ENCODE results near the gene PRR3.
A peak's percentile ranks its signal among the peaks of the same experiment; 100 is the strongest.

The PRR3 gene

GRCh38 chr6:30554404-30554803 lies 2.7 kb upstream of the PRR3 start:
- Histone ChIP-seq H3K36me3 (ENCODE audit: insufficient read depth, low read length) (peaks cover 67% of the 10 kb centered on the region), H3K9ac (ENCODE audit: low read depth, low read length) (no peak overlapping the region)

GRCh38 chr6:30554962-30555815 lies 1.9 kb upstream of the PRR3 start:
- Histone ChIP-seq H3K4me2 (ENCODE audit: insufficient read depth, low read length) (peak overlapping the region; percentile 95), H2AFZ (ENCODE audit: low read depth, low read length) (peak overlapping the region; percentile 66; the same call in 1 of the 2 replicates), H3K27me3 (ENCODE audit: insufficient read depth, low read length, poor library complexity) (no peaks in the 10 kb centered on the region), H3K4me1 (ENCODE audit: insufficient read depth, low read length) (peaks cover 31% of the 10 kb centered on the region), H3K9ac (ENCODE audit: low read depth, low read length) (peak overlapping the region; percentile 64), H4K20me1 (ENCODE audit: insufficient read depth, low read length) (peaks cover 13% of the 10 kb centered on the region; the same call in 1 of the 2 replicates), H3K27ac (ENCODE audit: low read length) (peak overlapping the region; percentile 80), H3K36me3 (ENCODE audit: insufficient read depth, low read length) (peaks cover 59% of the 10 kb centered on the region), H3K79me2 (ENCODE audit: insufficient read depth, low read length) (peaks cover 31% of the 10 kb centered on the region), H3K9me3 (ENCODE audit: insufficient read depth, low read length, severe bottlenecking) (no peaks in the 10 kb centered on the region), H3K4me3 (ENCODE audit: low read depth in 1 of 2, low read length in 2 of 2) (peak overlapping the region; percentile 26 to 62; a peak in 3 of 4 replicates)
- no peak for TF ChIP-seq EZH2 (IDR thresholded peaks at IDR 0.05; ENCODE audit: borderline replicate concordance, low read depth, low read length, severe bottlenecking)
- TF ChIP-seq, protein P1, sequence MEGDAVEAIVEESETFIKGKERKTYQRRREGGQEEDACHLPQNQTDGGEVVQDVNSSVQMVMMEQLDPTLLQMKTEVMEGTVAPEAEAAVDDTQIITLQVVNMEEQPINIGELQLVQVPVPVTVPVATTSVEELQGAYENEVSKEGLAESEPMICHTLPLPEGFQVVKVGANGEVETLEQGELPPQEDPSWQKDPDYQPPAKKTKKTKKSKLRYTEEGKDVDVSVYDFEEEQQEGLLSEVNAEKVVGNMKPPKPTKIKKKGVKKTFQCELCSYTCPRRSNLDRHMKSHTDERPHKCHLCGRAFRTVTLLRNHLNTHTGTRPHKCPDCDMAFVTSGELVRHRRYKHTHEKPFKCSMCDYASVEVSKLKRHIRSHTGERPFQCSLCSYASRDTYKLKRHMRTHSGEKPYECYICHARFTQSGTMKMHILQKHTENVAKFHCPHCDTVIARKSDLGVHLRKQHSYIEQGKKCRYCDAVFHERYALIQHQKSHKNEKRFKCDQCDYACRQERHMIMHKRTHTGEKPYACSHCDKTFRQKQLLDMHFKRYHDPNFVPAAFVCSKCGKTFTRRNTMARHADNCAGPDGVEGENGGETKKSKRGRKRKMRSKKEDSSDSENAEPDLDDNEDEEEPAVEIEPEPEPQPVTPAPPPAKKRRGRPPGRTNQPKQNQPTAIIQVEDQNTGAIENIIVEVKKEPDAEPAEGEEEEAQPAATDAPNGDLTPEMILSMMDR (IDR thresholded peaks at IDR 0.05; ENCODE audit: borderline replicate concordance, extremely low read depth, low read length, poor library complexity, severe bottlenecking) = no peak
- DNase-seq (no peak), ATAC-seq (ENCODE audit: insufficient read depth, low read depth) (no peak)

More at GRCh38 chr6:30554404-30554803, 2.7 kb upstream of the PRR3 start:
- Histone ChIP-seq H3K4me1 (ENCODE audit: insufficient read depth, low read length) (peaks cover 31% of the 10 kb centered on the region), H3K27me3 (ENCODE audit: insufficient read depth, low read length, poor library complexity) (no peaks in the 10 kb centered on the region), H3K4me2 (ENCODE audit: insufficient read depth, low read length) (no peak overlapping the region), H4K20me1 (ENCODE audit: insufficient read depth, low read length) (peaks cover 13% of the 10 kb centered on the region; the same call in 1 of the 2 replicates), H3K27ac (ENCODE audit: low read length) (no peak overlapping the region), H3K79me2 (ENCODE audit: insufficient read depth, low read length) (peaks cover 26% of the 10 kb centered on the region), H2AFZ (ENCODE audit: low read depth, low read length) (no peak overlapping the region), H3K4me3 (ENCODE audit: low read depth in 1 of 2, low read length in 2 of 2) (no peak overlapping the region), H3K9me3 (ENCODE audit: insufficient read depth, low read length, severe bottlenecking) (no peaks in the 10 kb centered on the region)
- ATAC-seq (ENCODE audit: insufficient read depth, low read depth) (no peak), DNase-seq (no peak)
- no peak for TF ChIP-seq EZH2 (IDR thresholded peaks at IDR 0.05; ENCODE audit: borderline replicate concordance, low read depth, low read length, severe bottlenecking)
- TF ChIP-seq, protein P1 (IDR thresholded peaks at IDR 0.05; ENCODE audit: borderline replicate concordance, extremely low read depth, low read length, poor library complexity, severe bottlenecking) = no peak

- no peaks in the 10 kb centered on the region for H3K9me3 ChIP-seq (ENCODE audit: insufficient read depth, low read length, severe bottlenecking)
- H4K20me1 ChIP-seq (ENCODE audit: insufficient read depth, low read length) = peaks cover 11% of the 10 kb centered on the region; the same call in 1 of the 2 replicates
- H3K36me3 ChIP-seq (ENCODE audit: insufficient read depth, low read length) = peaks cover 54% of the 10 kb centered on the region
- H3K27ac ChIP-seq (ENCODE audit: low read length) = peak overlapping the region; percentile 80
- no peak for ATAC-seq (ENCODE audit: insufficient read depth, low read depth)
- peak overlapping the region; percentile 66 for H2AFZ ChIP-seq (ENCODE audit: low read depth, low read length)
- no peak for DNase-seq
- peak overlapping the region; percentile 26 to 62 for H3K4me3 ChIP-seq (ENCODE audit: low read depth in 1 of 2, low read length in 2 of 2)
- peak overlapping the region; percentile 95 for H3K4me2 ChIP-seq (ENCODE audit: insufficient read depth, low read length)
- H3K79me2 ChIP-seq (ENCODE audit: insufficient read depth, low read length) = peaks cover 31% of the 10 kb centered on the region
- TF ChIP-seq, protein P1 (IDR thresholded peaks at IDR 0.05; ENCODE audit: borderline replicate concordance, extremely low read depth, low read length, poor library complexity, severe bottlenecking) = no peak
- TF ChIP-seq EZH2 (IDR thresholded peaks at IDR 0.05; ENCODE audit: borderline replicate concordance, low read depth, low read length, severe bottlenecking) = no peak
- no peaks in the 10 kb centered on the region for H3K27me3 ChIP-seq (ENCODE audit: insufficient read depth, low read length, poor library complexity)
- H3K9ac ChIP-seq (ENCODE audit: low read depth, low read length) = peak overlapping the region; percentile 64
- peaks cover 31% of the 10 kb centered on the region for H3K4me1 ChIP-seq (ENCODE audit: insufficient read depth, low read length)
These were observed 1.4 kb upstream of the PRR3 start for GRCh38 chr6:30555816-30556065.

All from DND-41 (cell line).